HepG2 (cell line): ENCODE results near the gene ANO2. TPM values are rescaled to one million over a fixed set of nuclear protein-coding genes. Genes with fewer than 3 reads are reported as not detected.

ENCODE experiments used
- ATAC-seq: fragments of 200-7000 bp; cut with Tn5 transposase; 3 replicates; pipeline ENCODE4 v1.9.1; 2020; ENCODE audit warnings: mild to moderate bottlenecking, moderate library complexity
- BruUV-seq: library from RNA; stranded (reverse); fragments of 400-500 nt; replicated peaks from 2 replicates; lab custom pipeline; 2021; lab: Mats Ljungman, UMichigan
- CTCF ChIA-PET: fragments of 300-600 bp; formaldehyde crosslinking; extraction: SDS; loops from one replicate; lab custom pipeline; 2021; ENCODE audit warnings: low total read pairs, inconsistent platforms, low intra/inter-chr PET ratio; lab: Yijun Ruan, JAX
- POLR2A ChIA-PET: fragments of 350-600 bp; sonication (Branson Sonifier 250); formaldehyde crosslinking; loops from one replicate; lab custom pipeline; 2020; ENCODE audit warnings: antibody characterized with exemption, inconsistent platforms; lab: Yijun Ruan, JAX
- DNase-seq: peaks from one replicate; pipeline ENCODE4 v3.0.0-alpha.2; 2015; ENCODE audit warnings: low spot score
- FAIRE-seq: peaks from 3 replicates; lab custom pipeline; 2011; peaks lifted over from hg19 to GRCh38; lab: Jason Lieb, UNC
- H2AFZ ChIP-seq: one replicate; pipeline ENCODE4 v1.6.1; 2011; ENCODE audit warnings: low read length, inconsistent platforms
- H3K27ac ChIP-seq: fragments of 300-600 bp; 3 replicates; pipeline ENCODE4 v1.8.0; 2011; ENCODE audit warnings: mixed run types, mild to moderate bottlenecking, mixed read lengths, low read length, inconsistent platforms; ENCODE audit not compliant: insufficient read depth; ENCODE audit errors: extremely low read length
- H3K27me3 ChIP-seq, 2 experiments: fragments of 200-600 bp in 1 of 2; 2 replicates in 1 of 2; 3 replicates in 1 of 2; pipeline versions ENCODE4 v1.6.0 to v1.8.0; 2011; ENCODE audit warnings: low read length in 2 of 2, mild to moderate bottlenecking in 2 of 2, moderate library complexity in 2 of 2, inconsistent platforms in 1 of 2; ENCODE audit not compliant: insufficient read depth in 2 of 2, control insufficient read depth in 1 of 2
- H3K36me3 ChIP-seq, 2 experiments: fragments of 200-600 bp in 1 of 2; replicated peaks in 1 of 2; 2 replicates in 1 of 2; 3 replicates in 1 of 2; pipeline versions ENCODE4 v1.5.1 to v1.8.0; 2011; ENCODE audit warnings: low read length in 2 of 2, inconsistent platforms in 1 of 2; ENCODE audit not compliant: insufficient read depth in 2 of 2, control insufficient read depth in 1 of 2
- H3K4me1 ChIP-seq: 2 replicates; pipeline ENCODE4 v1.5.1; 2012; ENCODE audit warnings: low read length, inconsistent platforms; ENCODE audit not compliant: insufficient read depth
- H3K4me2 ChIP-seq: 2 replicates; pipeline ENCODE4 v1.6.0; 2011; ENCODE audit warnings: low read depth, low read length, inconsistent platforms
- H3K4me3 ChIP-seq, 3 experiments: fragments of 200-600 bp in 1 of 3; sonication (generic), shearing (Covaris generic) in 1 of 3; replicated peaks in 1 of 3; 2 replicates each; pipeline ENCODE4 v1.5.1; 2011 to 2016; ENCODE audit warnings: low read length in 3 of 3, inconsistent platforms in 2 of 3, low read depth in 2 of 3, mild to moderate bottlenecking in 2 of 3, control low read depth in 1 of 3, mixed read lengths in 1 of 3; ENCODE audit not compliant: insufficient read depth in 1 of 3
- H3K79me2 ChIP-seq: one replicate; pipeline ENCODE4 v1.6.1; 2011; ENCODE audit warnings: low read length, inconsistent platforms; ENCODE audit not compliant: insufficient read depth
- H3K9ac ChIP-seq: 2 replicates; pipeline ENCODE4 v1.6.0; 2011; ENCODE audit warnings: mild to moderate bottlenecking, low read depth, low read length, inconsistent platforms; ENCODE audit not compliant: insufficient read depth
- H3K9me3 ChIP-seq: 2 replicates; pipeline ENCODE4 v1.5.1; 2012; ENCODE audit warnings: mild to moderate bottlenecking, low read length
- H4K20me1 ChIP-seq: 2 replicates; pipeline ENCODE4 v1.6.0; 2011; ENCODE audit warnings: inconsistent platforms, mild to moderate bottlenecking, low read length, moderate library complexity; ENCODE audit not compliant: insufficient read depth
- EED ChIP-seq: sonication (generic); formaldehyde crosslinking; IDR thresholded peaks from 2 replicates; pipeline ENCODE4 v1.5.0; 2020; ENCODE audit warnings: mild to moderate bottlenecking, missing genetic modification reagents
- ELF3 ChIP-seq: IDR thresholded peaks from 2 replicates; pipeline ENCODE4 v1.6.1; 2016; ENCODE audit warnings: missing genetic modification reagents, missing compliant biosample characterization
- MATR3 ChIP-seq: sonication (generic); formaldehyde crosslinking; IDR thresholded peaks from 2 replicates; pipeline ENCODE4 v1.4.0; 2020; ENCODE audit warnings: missing genetic modification reagents
- NPAS2 ChIP-seq: sonication (generic); formaldehyde crosslinking; IDR thresholded peaks from 2 replicates; pipeline ENCODE4 v1.8.0; 2022; ENCODE audit warnings: mild to moderate bottlenecking, missing genetic modification reagents, borderline replicate concordance
- RNF2 ChIP-seq: fragments of 450-650 bp; conservative IDR thresholded peaks from 2 replicates; pipeline ENCODE4 v1.6.1; 2016; ENCODE audit warnings: low read depth
- RORA ChIP-seq: sonication (generic); formaldehyde crosslinking; IDR thresholded peaks from 2 replicates; pipeline ENCODE4 v1.5.0; 2020; ENCODE audit warnings: mild to moderate bottlenecking, missing genetic modification reagents, moderate library complexity
- WGBS: methylation state at CpG from one replicate; pipeline ENCODE4 v1.1.6; 2017; ENCODE audit warnings: low lambda C conversion rate; 5-methylcytosine and 5-hydroxymethylcytosine counted together
- in situ Hi-C: cut with HindIII; loops from 2 replicates; pipeline ENCODE4 v1.10.0; 2017; ENCODE audit warnings: low pct_unique_long_range_greater_than_20kb; ENCODE audit not compliant: extremely low pct_ligation_motif_present
- intact Hi-C: fragments of 100-400 bp; cut with micrococcal nuclease; formaldehyde crosslinking; loops from one replicate; pipeline ENCODE4 v1.10.0; 2022; ENCODE audit not compliant: unreplicated experiment
- polyA plus RNA-seq, 8 experiments: library from polyadenylated mRNA; depleted of rRNA in 3 of 8; stranded (reverse) in 7 of 8; unstranded in 1 of 8; fragments of >200 nt; fragmentation: Illumina TruSeq in 4 of 8; extraction: Trizol in 4 of 8; gene quantifications; 2 replicates each; pipeline versions ENCODE4 v1.2.1 to v1.2.3, GENCODE V29; 2011 to 2016; ENCODE audit warnings: low read depth in 4 of 8, missing spikeins in 1 of 8, mixed read lengths in 1 of 8; ENCODE audit not compliant: insufficient read depth in 1 of 8
- total RNA-seq, 5 experiments: library from RNA; depleted of rRNA; stranded (reverse); fragments of >200 nt; fragmentation: Illumina TruSeq; extraction: Trizol; gene quantifications; 2 replicates each; pipeline ENCODE4 v1.2.3, GENCODE V29; 2016; ENCODE audit warnings: low read depth in 1 of 5
- TF ChIP-seq, protein P1 (sequence below): sonication (generic); formaldehyde crosslinking; IDR thresholded peaks from 2 replicates; pipeline ENCODE4 v1.4.0; 2020; ENCODE audit warnings: missing genetic modification reagents
- TF ChIP-seq, protein P2 (sequence below): sonication (generic); formaldehyde crosslinking; IDR thresholded peaks from 2 replicates; pipeline ENCODE4 v1.4.0; 2020; ENCODE audit warnings: low read depth, missing genetic modification reagents
- TF ChIP-seq, protein P3 (sequence below): sonication (generic); formaldehyde crosslinking; IDR thresholded peaks from 2 replicates; pipeline ENCODE4 v1.8.0; 2022; ENCODE audit warnings: mild to moderate bottlenecking, missing genetic modification reagents, moderate library complexity
- TF ChIP-seq, protein P4 (sequence below): IDR thresholded peaks from 2 replicates; pipeline ENCODE4 v1.6.1; 2016; ENCODE audit warnings: missing compliant biosample characterization, missing genetic modification reagents, borderline replicate concordance
- TF ChIP-seq, protein P5 (sequence below): IDR thresholded peaks from 2 replicates; pipeline ENCODE4 v1.6.1; 2016; ENCODE audit warnings: low read depth

ANO2 gene
- total and polyA plus RNA-seq, 2 of the 13 experiments (the other 11 are each of a cell fraction or from before 2014, with no cell fraction given), result 0.18 TPM; not detected in 1

DNA sequence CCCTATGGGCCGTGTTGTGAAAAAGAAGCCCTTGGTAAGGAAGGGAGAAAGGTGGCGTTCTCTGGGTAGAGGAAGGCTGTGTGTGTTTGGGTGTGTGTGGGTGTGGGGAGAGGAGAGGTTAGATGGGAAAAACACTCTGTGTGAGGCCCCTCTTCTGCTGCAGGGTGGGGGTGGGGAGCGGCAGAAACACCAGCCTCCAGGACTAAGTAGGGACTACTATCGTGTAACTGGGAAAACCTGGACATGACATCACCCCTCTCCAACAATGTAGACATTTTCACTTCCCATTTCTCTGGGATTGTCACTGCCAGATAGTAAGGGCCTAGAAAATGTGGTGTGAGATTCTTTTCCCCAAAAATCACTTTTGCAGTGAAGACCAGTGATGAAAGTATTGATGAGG lies 308.2 kb downstream of the ANO2 start (continued):
- TF ChIP-seq, protein P1, sequence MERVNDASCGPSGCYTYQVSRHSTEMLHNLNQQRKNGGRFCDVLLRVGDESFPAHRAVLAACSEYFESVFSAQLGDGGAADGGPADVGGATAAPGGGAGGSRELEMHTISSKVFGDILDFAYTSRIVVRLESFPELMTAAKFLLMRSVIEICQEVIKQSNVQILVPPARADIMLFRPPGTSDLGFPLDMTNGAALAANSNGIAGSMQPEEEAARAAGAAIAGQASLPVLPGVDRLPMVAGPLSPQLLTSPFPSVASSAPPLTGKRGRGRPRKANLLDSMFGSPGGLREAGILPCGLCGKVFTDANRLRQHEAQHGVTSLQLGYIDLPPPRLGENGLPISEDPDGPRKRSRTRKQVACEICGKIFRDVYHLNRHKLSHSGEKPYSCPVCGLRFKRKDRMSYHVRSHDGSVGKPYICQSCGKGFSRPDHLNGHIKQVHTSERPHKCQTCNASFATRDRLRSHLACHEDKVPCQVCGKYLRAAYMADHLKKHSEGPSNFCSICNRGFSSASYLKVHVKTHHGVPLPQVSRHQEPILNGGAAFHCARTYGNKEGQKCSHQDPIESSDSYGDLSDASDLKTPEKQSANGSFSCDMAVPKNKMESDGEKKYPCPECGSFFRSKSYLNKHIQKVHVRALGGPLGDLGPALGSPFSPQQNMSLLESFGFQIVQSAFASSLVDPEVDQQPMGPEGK (CRISPR knock-in tag), result no peak
- TF ChIP-seq NPAS2 (CRISPR knock-in tag) (no peak), RNF2 (no peak)

DNA sequence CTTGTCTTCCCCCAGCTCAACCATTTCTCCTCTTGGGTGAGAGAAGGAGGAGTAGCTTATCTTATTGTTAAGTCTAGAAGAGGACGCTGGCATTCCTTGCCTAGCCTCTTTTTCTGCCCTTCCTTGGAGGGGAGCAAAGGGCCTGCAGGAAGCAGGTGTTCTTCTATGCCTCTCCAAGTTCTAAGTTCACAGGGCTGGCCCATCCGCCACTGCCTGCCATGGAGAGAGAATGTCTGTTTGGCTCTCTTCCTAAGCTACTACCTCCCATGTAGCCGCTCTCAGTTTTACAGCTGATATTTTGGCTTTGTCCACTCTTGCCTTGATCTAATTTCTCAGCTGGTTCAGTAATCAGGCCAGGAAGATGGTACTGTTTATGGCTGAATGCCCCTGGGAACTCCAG lies 312.0 kb downstream of the ANO2 start:
- intact Hi-C loops (no loop called here), in situ Hi-C loops (no loop called here)
- BruUV-seq, result no TSS peak
- no peak for DNase-seq
- CTCF ChIA-PET, result no interaction called here
- Histone ChIP-seq H3K79me2 (no peaks in the 10 kb centered on the region), H3K27ac (no peak overlapping the region), H3K4me3 (no peak overlapping the region), H3K4me1 (no peaks in the 10 kb centered on the region), H3K9me3 (no peaks in the 10 kb centered on the region), H3K27me3 (peaks cover 0 to 28% of the 10 kb centered on the region in 2 experiments; a peak in 3 of 5 replicates), H3K9ac (no peak overlapping the region), H3K36me3 (no peaks in the 10 kb centered on the region), H3K4me2 (no peak overlapping the region), H4K20me1 (no peaks in the 10 kb centered on the region), H2AFZ (no peak overlapping the region)
- WGBS, result 35% methylated on average over 3 of the region's 3 CpGs
- POLR2A ChIA-PET, result no interaction called here
- no peak for ATAC-seq
- no peak for FAIRE-seq
- TF ChIP-seq, protein P2, sequence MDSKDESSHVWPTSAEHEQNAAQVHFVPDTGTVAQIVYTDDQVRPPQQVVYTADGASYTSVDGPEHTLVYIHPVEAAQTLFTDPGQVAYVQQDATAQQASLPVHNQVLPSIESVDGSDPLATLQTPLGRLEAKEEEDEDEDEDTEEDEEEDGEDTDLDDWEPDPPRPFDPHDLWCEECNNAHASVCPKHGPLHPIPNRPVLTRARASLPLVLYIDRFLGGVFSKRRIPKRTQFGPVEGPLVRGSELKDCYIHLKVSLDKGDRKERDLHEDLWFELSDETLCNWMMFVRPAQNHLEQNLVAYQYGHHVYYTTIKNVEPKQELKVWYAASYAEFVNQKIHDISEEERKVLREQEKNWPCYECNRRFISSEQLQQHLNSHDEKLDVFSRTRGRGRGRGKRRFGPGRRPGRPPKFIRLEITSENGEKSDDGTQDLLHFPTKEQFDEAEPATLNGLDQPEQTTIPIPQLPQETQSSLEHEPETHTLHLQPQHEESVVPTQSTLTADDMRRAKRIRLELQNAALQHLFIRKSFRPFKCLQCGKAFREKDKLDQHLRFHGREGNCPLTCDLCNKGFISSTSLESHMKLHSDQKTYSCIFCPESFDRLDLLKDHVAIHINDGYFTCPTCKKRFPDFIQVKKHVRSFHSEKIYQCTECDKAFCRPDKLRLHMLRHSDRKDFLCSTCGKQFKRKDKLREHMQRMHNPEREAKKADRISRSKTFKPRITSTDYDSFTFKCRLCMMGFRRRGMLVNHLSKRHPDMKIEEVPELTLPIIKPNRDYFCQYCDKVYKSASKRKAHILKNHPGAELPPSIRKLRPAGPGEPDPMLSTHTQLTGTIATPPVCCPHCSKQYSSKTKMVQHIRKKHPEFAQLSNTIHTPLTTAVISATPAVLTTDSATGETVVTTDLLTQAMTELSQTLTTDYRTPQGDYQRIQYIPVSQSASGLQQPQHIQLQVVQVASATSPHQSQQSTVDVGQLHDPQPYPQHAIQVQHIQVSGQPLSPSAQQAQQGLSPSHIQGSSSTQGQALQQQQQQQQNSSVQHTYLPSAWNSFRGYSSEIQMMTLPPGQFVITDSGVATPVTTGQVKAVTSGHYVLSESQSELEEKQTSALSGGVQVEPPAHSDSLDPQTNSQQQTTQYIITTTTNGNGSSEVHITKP, result no peak
- TF ChIP-seq RORA, result no peak
- TF ChIP-seq, protein P3, sequence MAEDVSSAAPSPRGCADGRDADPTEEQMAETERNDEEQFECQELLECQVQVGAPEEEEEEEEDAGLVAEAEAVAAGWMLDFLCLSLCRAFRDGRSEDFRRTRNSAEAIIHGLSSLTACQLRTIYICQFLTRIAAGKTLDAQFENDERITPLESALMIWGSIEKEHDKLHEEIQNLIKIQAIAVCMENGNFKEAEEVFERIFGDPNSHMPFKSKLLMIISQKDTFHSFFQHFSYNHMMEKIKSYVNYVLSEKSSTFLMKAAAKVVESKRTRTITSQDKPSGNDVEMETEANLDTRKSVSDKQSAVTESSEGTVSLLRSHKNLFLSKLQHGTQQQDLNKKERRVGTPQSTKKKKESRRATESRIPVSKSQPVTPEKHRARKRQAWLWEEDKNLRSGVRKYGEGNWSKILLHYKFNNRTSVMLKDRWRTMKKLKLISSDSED (CRISPR knock-in tag), result no peak
- no peak for TF ChIP-seq ELF3
- TF ChIP-seq, protein P4, sequence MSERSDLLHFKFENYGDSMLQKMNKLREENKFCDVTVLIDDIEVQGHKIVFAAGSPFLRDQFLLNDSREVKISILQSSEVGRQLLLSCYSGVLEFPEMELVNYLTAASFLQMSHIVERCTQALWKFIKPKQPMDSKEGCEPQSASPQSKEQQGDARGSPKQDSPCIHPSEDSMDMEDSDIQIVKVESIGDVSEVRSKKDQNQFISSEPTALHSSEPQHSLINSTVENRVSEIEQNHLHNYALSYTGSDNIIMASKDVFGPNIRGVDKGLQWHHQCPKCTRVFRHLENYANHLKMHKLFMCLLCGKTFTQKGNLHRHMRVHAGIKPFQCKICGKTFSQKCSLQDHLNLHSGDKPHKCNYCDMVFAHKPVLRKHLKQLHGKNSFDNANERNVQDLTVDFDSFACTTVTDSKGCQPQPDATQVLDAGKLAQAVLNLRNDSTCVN, result no peak
- TF ChIP-seq MATR3 (CRISPR knock-in tag), result no peak
- TF ChIP-seq, protein P5, sequence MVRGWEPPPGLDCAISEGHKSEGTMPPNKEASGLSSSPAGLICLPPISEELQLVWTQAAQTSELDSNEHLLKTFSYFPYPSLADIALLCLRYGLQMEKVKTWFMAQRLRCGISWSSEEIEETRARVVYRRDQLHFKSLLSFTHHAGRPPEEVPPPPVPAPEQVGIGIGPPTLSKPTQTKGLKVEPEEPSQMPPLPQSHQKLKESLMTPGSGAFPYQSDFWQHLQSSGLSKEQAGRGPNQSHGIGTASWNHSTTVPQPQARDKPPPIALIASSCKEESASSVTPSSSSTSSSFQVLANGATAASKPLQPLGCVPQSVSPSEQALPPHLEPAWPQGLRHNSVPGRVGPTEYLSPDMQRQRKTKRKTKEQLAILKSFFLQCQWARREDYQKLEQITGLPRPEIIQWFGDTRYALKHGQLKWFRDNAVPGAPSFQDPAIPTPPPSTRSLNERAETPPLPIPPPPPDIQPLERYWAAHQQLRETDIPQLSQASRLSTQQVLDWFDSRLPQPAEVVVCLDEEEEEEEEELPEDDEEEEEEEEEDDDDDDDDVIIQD (CRISPR knock-in tag), result no peak
- TF ChIP-seq EED, result no peak
